GM21526 (cell line): Measurements from ENCODE around the gene TAPT1.
"Not testable (repeated sequence)": the region's sequence is repeated elsewhere in the genome, so short reads cannot be mapped to it uniquely, and the experiment has no call there.

Experiments used
- ATAC-seq: cut with Tn5 transposase; IDR thresholded peaks from one replicate; pipeline ENCODE4 v1.9.1; 2021; ENCODE audit warnings: moderate library complexity; ENCODE audit not compliant: unreplicated experiment, low FRiP score

Gene TAPT1, protein sequence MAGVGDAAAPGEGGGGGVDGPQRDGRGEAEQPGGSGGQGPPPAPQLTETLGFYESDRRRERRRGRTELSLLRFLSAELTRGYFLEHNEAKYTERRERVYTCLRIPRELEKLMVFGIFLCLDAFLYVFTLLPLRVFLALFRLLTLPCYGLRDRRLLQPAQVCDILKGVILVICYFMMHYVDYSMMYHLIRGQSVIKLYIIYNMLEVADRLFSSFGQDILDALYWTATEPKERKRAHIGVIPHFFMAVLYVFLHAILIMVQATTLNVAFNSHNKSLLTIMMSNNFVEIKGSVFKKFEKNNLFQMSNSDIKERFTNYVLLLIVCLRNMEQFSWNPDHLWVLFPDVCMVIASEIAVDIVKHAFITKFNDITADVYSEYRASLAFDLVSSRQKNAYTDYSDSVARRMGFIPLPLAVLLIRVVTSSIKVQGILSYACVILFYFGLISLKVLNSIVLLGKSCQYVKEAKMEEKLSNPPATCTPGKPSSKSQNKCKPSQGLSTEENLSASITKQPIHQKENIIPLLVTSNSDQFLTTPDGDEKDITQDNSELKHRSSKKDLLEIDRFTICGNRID

DNA sequence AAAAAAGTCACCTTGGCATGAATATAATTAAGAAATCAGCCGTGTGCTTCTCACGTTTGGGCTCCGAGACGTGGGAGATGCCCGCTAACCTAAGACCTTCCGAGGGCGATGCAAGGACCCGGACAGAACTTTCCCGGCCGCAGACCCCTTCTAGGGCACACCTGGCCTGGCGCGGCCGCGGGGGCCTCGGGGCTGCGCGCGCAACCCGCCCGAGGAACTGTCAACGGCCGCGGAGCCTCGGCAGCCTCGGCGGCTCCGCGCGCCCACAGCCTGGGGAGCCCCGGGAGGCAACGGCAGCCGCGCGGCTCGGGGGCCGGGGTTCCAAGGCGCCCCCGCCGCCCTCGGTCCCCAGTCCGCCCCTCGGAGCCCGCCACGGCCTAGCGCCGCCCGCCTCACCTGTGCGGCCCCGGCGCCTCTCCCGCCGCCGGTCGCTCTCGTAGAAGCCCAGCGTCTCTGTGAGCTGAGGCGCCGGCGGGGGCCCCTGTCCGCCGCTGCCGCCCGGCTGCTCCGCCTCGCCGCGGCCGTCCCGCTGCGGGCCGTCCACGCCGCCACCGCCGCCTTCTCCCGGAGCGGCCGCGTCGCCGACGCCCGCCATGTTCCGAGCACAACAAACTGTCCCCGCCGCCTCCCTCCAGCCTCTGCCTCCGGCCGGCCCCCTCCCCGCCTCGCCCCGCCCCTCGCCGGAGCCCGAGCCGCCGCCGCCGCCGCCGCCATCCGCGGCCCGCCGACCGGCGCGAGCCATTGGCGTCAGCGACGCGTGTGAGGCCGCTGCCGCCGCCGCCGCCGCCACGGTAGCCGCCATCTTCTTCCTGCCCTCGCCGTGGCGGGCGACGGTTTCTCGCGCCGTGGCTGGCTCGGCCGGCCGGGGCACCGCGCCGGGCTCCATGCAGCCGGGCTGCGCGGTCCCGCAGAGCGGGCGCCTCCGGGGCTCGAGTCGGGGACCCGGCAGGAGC lies at the start of gene TAPT1:
TSS of gene TAPT1 (minus strand) at position 609 of the 953 bp plus-strand sequence. CDS start at position 595, 14 bp downstream.
- peak; percentile 71 for ATAC-seq

DNA sequence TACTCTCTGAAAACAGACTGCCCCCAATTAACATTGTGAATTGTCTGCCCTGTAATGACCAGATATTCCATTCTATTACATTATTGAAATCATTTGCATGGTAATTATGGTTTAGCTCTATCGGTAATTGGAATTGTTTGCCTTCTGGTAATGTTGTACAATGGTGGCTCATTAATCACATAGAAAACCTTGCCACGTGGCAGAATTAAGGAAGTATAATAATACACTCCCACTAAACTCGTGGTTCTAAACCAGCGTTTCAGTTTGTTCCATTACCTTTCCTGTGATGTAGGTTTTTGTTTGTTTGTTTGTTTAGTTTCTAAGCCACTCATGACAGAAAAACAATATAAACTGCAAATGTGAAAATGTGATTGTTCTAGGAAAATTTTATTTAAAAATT lies 45.1 kb upstream of the TAPT1 start:
- ATAC-seq: no peak

GRCh38 chr4:16270454-16271328 lies 44.4 kb upstream of the TAPT1 start:
- no peak for ATAC-seq

GRCh38 chr4:16269742-16270453 lies 43.6 kb upstream of the TAPT1 start:
- ATAC-seq: not testable (repeated sequence)

DNA sequence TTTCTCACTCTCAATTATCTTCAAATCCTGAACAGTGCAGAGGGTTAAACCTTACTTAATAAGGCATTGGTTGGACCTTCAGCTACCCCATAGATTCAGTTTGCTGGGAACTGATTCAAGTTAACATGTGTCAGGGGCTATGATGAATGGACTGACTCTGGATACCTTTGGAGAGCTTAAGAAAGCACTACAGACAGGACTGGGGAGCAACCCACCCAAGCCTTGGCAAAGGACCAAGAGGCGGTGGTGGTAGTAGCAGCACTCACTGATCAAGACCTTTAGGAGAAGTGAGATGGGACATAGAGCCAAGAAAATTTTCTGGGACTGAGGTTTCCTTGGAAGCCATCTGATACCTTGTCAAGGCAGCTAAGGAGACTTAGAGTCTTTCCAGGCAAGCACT lies 43.0 kb upstream of the TAPT1 start:
- no peak for ATAC-seq

GRCh38 chr4:16268290-16268689 lies 42.0 kb upstream of the TAPT1 start:
- ATAC-seq: no peak

DNA sequence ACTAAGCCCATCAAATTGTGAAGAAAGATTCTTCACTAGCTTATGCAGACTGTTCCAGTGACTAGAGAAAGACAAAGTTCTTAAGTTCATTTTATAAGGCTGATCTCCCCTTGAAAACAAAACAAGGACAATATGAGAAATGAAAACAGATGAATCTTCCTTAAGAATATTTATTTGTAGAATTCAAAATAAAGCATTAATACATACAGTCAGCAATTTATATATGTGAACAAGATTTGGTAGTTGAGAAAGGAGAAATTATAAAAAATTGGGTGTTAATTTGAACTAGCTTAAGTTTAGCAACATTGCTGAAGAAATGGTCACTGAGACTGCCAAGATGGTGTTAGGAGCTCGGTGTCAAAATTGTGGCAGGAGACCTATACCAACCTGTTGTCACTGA lies 41.4 kb upstream of the TAPT1 start:
- no peak for ATAC-seq

GRCh38 chr4:16265820-16266219 lies 39.5 kb upstream of the TAPT1 start:
- no peak for ATAC-seq

GRCh38 chr4:16264798-16265197 lies 38.5 kb upstream of the TAPT1 start:
- ATAC-seq: no peak

GRCh38 chr4:16263056-16263455 lies 36.8 kb upstream of the TAPT1 start:
- no peak for ATAC-seq

DNA sequence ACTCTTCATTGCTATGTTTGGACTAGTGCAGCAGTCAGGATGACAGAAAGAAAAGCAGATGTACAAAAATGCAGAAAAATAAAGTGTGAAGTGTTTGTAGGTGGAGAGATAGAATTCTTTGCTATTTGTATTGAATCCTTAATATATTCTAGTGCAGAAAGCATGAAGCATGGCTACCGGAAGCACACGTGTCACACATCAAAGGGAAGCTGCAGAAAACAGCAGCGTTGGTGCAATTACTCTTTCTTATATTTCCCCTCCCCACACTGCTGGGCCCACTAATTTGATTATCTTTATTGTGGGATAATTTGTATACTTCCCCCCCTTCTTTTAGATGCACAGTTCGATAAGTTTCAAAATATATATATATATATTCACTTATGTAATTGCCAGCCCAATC lies 35.9 kb upstream of the TAPT1 start:
- no peak for ATAC-seq

DNA sequence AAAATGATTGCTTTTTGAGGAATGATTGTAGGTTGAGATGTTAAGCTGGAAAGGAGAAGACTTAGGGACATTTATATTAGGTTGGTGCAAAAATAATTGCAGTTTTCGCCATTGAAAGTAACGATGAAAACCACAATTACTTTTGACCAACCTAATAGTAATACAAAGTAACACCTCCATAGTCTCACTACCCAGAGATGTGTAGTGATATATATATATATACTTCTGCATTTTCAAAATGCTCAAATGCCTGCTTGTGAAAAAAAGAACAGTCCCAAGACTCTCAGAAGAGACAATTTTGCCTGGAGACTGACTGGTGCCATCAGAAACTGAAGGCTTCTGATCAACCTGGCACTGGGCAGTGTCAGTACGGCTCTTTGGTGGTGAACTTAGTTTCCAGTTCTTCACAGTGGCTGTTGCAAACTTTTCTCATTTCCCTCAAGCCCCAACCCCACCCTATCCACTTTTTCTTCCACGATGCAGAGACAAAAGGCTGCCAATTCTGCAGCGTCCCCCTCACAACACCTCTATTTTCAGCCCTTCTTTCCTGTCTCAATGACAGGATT lies 35.1 kb upstream of the TAPT1 start:
- no peak for ATAC-seq

GRCh38 chr4:16259889-16260246 lies 33.6 kb upstream of the TAPT1 start:
- ATAC-seq: no peak

DNA sequence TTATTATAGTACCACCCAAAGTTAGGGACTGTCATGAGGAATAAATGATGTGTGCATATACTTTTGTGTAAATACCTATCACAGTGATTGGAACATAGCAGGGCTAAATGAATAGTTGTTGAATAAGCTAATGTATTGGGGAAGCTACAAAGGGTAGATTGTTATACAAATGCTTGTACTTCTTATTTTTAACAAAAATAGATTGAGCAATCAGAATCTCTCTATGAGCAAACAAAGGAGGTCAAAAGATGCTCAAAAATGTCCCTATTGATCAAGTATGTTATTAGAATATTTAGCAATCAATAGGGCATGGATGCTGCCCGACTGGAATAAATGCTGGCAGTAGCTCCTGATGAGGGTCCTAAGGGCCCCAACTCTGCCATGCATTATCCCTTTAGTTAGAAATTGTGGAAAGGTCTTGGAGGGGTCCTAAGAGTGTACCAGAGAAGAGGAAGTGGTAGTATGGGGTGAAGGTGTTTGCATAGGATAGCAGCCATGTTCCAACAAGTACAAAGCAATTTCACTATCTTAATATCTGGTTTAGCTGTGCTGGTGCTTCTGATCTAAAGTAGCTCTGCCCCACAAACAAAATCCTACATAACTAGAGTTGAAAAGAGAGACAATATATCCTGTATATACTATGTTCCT lies 33.1 kb upstream of the TAPT1 start:
- ATAC-seq: no peak

- no peak for ATAC-seq
Observed at GRCh38 chr4:16257611-16258010, 31.3 kb upstream of the TAPT1 start.

DNA sequence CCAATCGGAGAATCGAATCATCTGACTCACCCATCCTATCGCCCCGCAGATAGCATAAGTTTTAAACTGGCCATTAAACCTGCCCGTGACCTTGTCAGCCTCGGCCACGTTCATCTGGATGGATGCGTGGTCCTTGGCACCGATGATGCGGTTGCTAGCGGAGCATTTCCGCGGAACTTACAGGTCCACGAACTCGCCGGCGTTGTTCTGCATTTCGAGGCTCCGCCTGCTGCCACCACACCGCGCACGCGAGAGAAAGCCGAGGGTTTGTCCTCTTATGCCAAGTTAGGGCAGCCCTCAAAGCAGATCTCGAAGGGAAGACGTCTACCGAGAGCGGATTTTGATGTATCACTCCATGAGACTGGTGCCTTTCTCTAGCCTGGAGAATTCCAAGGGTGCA lies 30.1 kb upstream of the TAPT1 start:
- no peak for ATAC-seq

- ATAC-seq: no peak
Observed at GRCh38 chr4:16255730-16256129, 29.5 kb upstream of the TAPT1 start.

DNA sequence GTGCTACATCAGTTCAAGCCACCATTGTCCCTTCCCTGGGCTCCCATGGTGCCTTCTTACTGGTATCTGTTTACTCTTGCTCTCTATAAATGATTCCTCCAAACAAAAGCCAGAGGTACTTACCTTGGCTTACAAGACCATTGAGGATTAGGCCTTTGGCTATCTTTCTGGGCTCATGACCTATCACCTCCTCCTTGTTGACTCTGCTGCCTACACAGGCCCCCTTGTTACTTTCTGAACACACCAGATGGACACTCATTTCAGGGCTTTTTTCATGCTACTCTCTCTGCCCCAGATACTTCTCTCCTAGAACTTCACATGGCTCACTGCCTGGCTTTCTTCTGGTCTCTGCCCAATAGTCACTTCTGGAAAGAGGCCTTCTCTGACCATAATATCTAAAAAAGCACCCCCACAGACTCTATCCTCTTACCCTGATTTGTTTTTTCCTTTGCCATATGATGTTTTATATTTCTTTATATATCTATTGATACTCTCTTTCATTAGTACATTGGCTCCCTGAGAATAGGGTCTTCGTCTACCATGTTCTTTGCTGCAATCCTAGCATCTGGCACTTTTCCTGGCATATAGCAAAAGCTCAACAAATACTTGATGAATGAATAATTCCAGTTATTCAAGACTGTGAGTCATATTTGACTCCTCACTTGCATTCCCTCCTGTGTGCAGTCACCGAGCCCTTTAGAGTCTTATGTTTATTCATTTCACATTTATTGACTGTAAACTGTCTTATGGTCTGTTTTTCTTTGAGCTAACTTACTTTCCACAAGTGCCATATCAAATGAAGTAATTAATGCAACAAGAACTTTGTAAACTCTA lies 27.1 kb upstream of the TAPT1 start:
- no peak for ATAC-seq
